KMS-11 (cell line): ENCODE results near the gene GMCL2.

Experiments
- H2AFZ ChIP-seq: fragments of 200-600 bp; sonication (generic); 2 replicates; pipeline ENCODE4 v1.6.1; 2016; ENCODE audit warnings: antibody characterized with exemption, mixed run types, low read depth
- H3K27ac ChIP-seq: fragments of 200-600 bp; sonication (generic); 2 replicates; pipeline ENCODE4 v1.6.1; 2016; ENCODE audit warnings: mild to moderate bottlenecking, mixed run types
- H3K27me3 ChIP-seq: fragments of 200-600 bp; sonication (generic); 2 replicates; pipeline ENCODE4 v1.6.1; 2017; ENCODE audit warnings: mild to moderate bottlenecking, low read depth, mixed run types, moderate library complexity; ENCODE audit not compliant: insufficient read depth
- H3K36me3 ChIP-seq: fragments of 200-600 bp; sonication (generic); 2 replicates; pipeline ENCODE4 v1.6.1; 2017; ENCODE audit warnings: mild to moderate bottlenecking, mixed run types; ENCODE audit not compliant: insufficient read depth
- H3K4me1 ChIP-seq: fragments of 200-600 bp; sonication (generic); 2 replicates; pipeline ENCODE4 v1.6.1; 2016; ENCODE audit warnings: mild to moderate bottlenecking, low read depth, mixed run types; ENCODE audit not compliant: poor library complexity, severe bottlenecking
- H3K4me2 ChIP-seq: fragments of 200-600 bp; sonication (generic); 2 replicates; pipeline ENCODE4 v1.7.0; 2016; ENCODE audit warnings: mild to moderate bottlenecking, mixed run types
- H3K4me3 ChIP-seq: fragments of 200-600 bp; sonication (generic); IDR thresholded peaks from 2 replicates; pipeline ENCODE4 v1.6.1; 2017; ENCODE audit warnings: low read depth, low read length, mixed read lengths; ENCODE audit not compliant: insufficient read depth
- H3K79me2 ChIP-seq: fragments of 200-600 bp; sonication (generic); 2 replicates; pipeline ENCODE4 v1.6.1; 2016; ENCODE audit warnings: low read depth, mixed run types; ENCODE audit not compliant: insufficient read depth
- H3K9ac ChIP-seq: fragments of 200-600 bp; sonication (generic); 2 replicates; pipeline ENCODE4 v1.6.1; 2016; ENCODE audit warnings: mild to moderate bottlenecking, mixed run types
- H4K20me1 ChIP-seq: fragments of 200-600 bp; sonication (generic); 2 replicates; pipeline ENCODE4 v1.6.1; 2016; ENCODE audit warnings: mild to moderate bottlenecking, mixed run types; ENCODE audit not compliant: insufficient read depth
- CTCF ChIP-seq: fragments of 200-600 bp; sonication (generic); conservative IDR thresholded peaks from 2 replicates; pipeline ENCODE4 v1.6.1; 2017; ENCODE audit warnings: low read depth, mild to moderate bottlenecking, antibody characterized with exemption, low read length, moderate library complexity, mixed read lengths

GMCL2 gene

GRCh38 chr5:178182158-178182876 lies 4.9 kb downstream of the GMCL2 start:
- no peak overlapping the region for H2AFZ ChIP-seq
- H3K4me1 ChIP-seq = no peaks in the 10 kb centered on the region
- no peak overlapping the region for H3K4me2 ChIP-seq
- H3K79me2 ChIP-seq = no peaks in the 10 kb centered on the region
- H3K9ac ChIP-seq = no peak overlapping the region
- H4K20me1 ChIP-seq = no peaks in the 10 kb centered on the region
- no peak for TF ChIP-seq CTCF
- H3K4me3 ChIP-seq = no peak overlapping the region
- H3K27me3 ChIP-seq = no peaks in the 10 kb centered on the region
- H3K27ac ChIP-seq = no peak overlapping the region
- no peaks in the 10 kb centered on the region for H3K36me3 ChIP-seq

GRCh38 chr5:178180141-178180863 lies 6.9 kb downstream of the GMCL2 start:
- no peak overlapping the region for H3K27ac ChIP-seq
- no peak overlapping the region for H3K9ac ChIP-seq
- H3K79me2 ChIP-seq = no peaks in the 10 kb centered on the region
- no peaks in the 10 kb centered on the region for H3K36me3 ChIP-seq
- TF ChIP-seq CTCF = no peak
- no peaks in the 10 kb centered on the region for H3K27me3 ChIP-seq
- H3K4me3 ChIP-seq = no peak overlapping the region
- H3K4me2 ChIP-seq = no peak overlapping the region
- no peak overlapping the region for H2AFZ ChIP-seq
- H4K20me1 ChIP-seq = no peaks in the 10 kb centered on the region
- H3K4me1 ChIP-seq = no peaks in the 10 kb centered on the region

- no peaks in the 10 kb centered on the region for H3K36me3 ChIP-seq
- H3K4me3 ChIP-seq = no peak overlapping the region
- no peak overlapping the region for H3K9ac ChIP-seq
- no peak overlapping the region for H3K27ac ChIP-seq
- no peak overlapping the region for H3K4me2 ChIP-seq
- TF ChIP-seq CTCF = no peak
- no peaks in the 10 kb centered on the region for H3K27me3 ChIP-seq
- H4K20me1 ChIP-seq = no peaks in the 10 kb centered on the region
- no peaks in the 10 kb centered on the region for H3K4me1 ChIP-seq
- H2AFZ ChIP-seq = no peak overlapping the region
- no peaks in the 10 kb centered on the region for H3K79me2 ChIP-seq
Observed at GRCh38 chr5:178177569-178177968, 9.6 kb downstream of the GMCL2 start.

- TF ChIP-seq CTCF = no peak
- Histone ChIP-seq H4K20me1 (no peaks in the 10 kb centered on the region), H3K27ac (no peak overlapping the region), H3K27me3 (no peaks in the 10 kb centered on the region), H3K79me2 (no peaks in the 10 kb centered on the region), H3K4me1 (no peaks in the 10 kb centered on the region), H3K4me3 (no peak overlapping the region), H2AFZ (no peak overlapping the region), H3K36me3 (no peaks in the 10 kb centered on the region), H3K4me2 (no peak overlapping the region), H3K9ac (no peak overlapping the region)
Observed at GRCh38 chr5:178176791-178177190, 10.4 kb downstream of the GMCL2 start.
